HEK293 (cell line): ENCODE results near the gene HMGN3.

ENCODE experiments used
- GLI4 ChIP-seq: fragments of 450-650 bp; formaldehyde crosslinking; IDR thresholded peaks from 2 replicates; pipeline ENCODE4 v1.5.1; 2016; ENCODE audit warnings: missing biosample characterization, missing genetic modification characterization
- GLIS1 ChIP-seq: fragments of 450-650 bp; formaldehyde crosslinking; IDR thresholded peaks from 2 replicates; pipeline ENCODE4 v1.5.1; 2016; ENCODE audit warnings: missing biosample characterization, missing genetic modification characterization
- MEIS1 ChIP-seq: sonication (generic); formaldehyde crosslinking; IDR thresholded peaks from 2 replicates; pipeline ENCODE4 v1.8.1; 2022; ENCODE audit warnings: missing genetic modification reagents, mild to moderate bottlenecking, borderline replicate concordance
- PRDM6 ChIP-seq: fragments of 450-650 bp; formaldehyde crosslinking; IDR thresholded peaks from 2 replicates; pipeline ENCODE4 v1.5.1; 2017; ENCODE audit warnings: missing biosample characterization, missing genetic modification characterization
- SCRT2 ChIP-seq: fragments of 450-650 bp; formaldehyde crosslinking; IDR thresholded peaks from 2 replicates; pipeline ENCODE4 v1.5.1; 2016; ENCODE audit warnings: missing biosample characterization, missing genetic modification characterization
- SP2 ChIP-seq: fragments of 450-650 bp; formaldehyde crosslinking; IDR thresholded peaks from 2 replicates; pipeline ENCODE4 v1.5.1; 2016; ENCODE audit warnings: missing biosample characterization, missing genetic modification characterization
- SP3 ChIP-seq: fragments of 450-650 bp; formaldehyde crosslinking; IDR thresholded peaks from 2 replicates; pipeline ENCODE4 v1.5.1; 2016; ENCODE audit warnings: missing biosample characterization, missing genetic modification characterization
- ZBTB21 ChIP-seq: fragments of 450-650 bp; formaldehyde crosslinking; IDR thresholded peaks from 2 replicates; pipeline ENCODE4 v1.5.1; 2017; ENCODE audit warnings: missing biosample characterization, missing genetic modification characterization
- ZFHX2 ChIP-seq: fragments of 450-650 bp; formaldehyde crosslinking; conservative IDR thresholded peaks from 2 replicates; pipeline ENCODE4 v1.5.1; 2016; ENCODE audit warnings: missing biosample characterization, missing genetic modification characterization
- ZFP37 ChIP-seq: fragments of 450-650 bp; formaldehyde crosslinking; IDR thresholded peaks from 2 replicates; pipeline ENCODE4 v1.5.1; 2016; ENCODE audit warnings: missing biosample characterization, missing genetic modification characterization
- ZIC2 ChIP-seq: fragments of 450-650 bp; formaldehyde crosslinking; IDR thresholded peaks from 2 replicates; pipeline ENCODE4 v1.5.1; 2016; ENCODE audit warnings: missing biosample characterization, missing genetic modification characterization
- ZNF112 ChIP-seq: fragments of 450-650 bp; formaldehyde crosslinking; IDR thresholded peaks from 2 replicates; pipeline ENCODE4 v1.5.0; 2017; ENCODE audit warnings: missing biosample characterization, missing genetic modification characterization
- ZNF184 ChIP-seq: fragments of 450-650 bp; IDR thresholded peaks from 2 replicates; pipeline ENCODE4 v1.5.1; 2018; ENCODE audit warnings: missing biosample characterization, mild to moderate bottlenecking, missing genetic modification characterization
- ZNF266 ChIP-seq: fragments of 450-650 bp; formaldehyde crosslinking; IDR thresholded peaks from 2 replicates; pipeline ENCODE4 v1.5.1; 2016; ENCODE audit warnings: missing biosample characterization, missing genetic modification characterization, low read depth
- ZNF335 ChIP-seq: fragments of 450-650 bp; formaldehyde crosslinking; conservative IDR thresholded peaks from 2 replicates; pipeline ENCODE4 v1.5.1; 2016; ENCODE audit warnings: missing biosample characterization, missing genetic modification characterization
- ZNF362 ChIP-seq: fragments of 450-650 bp; formaldehyde crosslinking; IDR thresholded peaks from 2 replicates; pipeline ENCODE4 v1.5.1; 2016; ENCODE audit warnings: missing biosample characterization, missing genetic modification characterization
- ZNF433 ChIP-seq: fragments of 450-650 bp; formaldehyde crosslinking; IDR thresholded peaks from 2 replicates; pipeline ENCODE4 v1.5.1; 2016; ENCODE audit warnings: missing biosample characterization, missing genetic modification characterization, low read depth
- ZNF48 ChIP-seq: fragments of 450-650 bp; formaldehyde crosslinking; IDR thresholded peaks from 2 replicates; pipeline ENCODE4 v1.5.1; 2016; ENCODE audit warnings: missing biosample characterization, missing genetic modification characterization
- ZNF510 ChIP-seq: fragments of 450-650 bp; formaldehyde crosslinking; IDR thresholded peaks from 2 replicates; pipeline ENCODE4 v1.5.1; 2018; ENCODE audit warnings: mild to moderate bottlenecking, missing genetic modification characterization, missing biosample characterization; ENCODE audit not compliant: insufficient replicate concordance
- ZNF521 ChIP-seq: fragments of 450-650 bp; formaldehyde crosslinking; IDR thresholded peaks from 2 replicates; pipeline ENCODE4 v1.5.1; 2017; ENCODE audit warnings: missing biosample characterization, mild to moderate bottlenecking, missing genetic modification characterization
- ZNF555 ChIP-seq: fragments of 450-650 bp; formaldehyde crosslinking; conservative IDR thresholded peaks from 2 replicates; pipeline ENCODE4 v1.5.1; 2017; ENCODE audit warnings: missing biosample characterization, mild to moderate bottlenecking, missing genetic modification characterization, inconsistent platforms
- ZNF623 ChIP-seq: fragments of 450-650 bp; formaldehyde crosslinking; IDR thresholded peaks from 2 replicates; pipeline ENCODE4 v1.5.1; 2016; ENCODE audit warnings: missing biosample characterization, missing genetic modification characterization
- ZNF654 ChIP-seq: fragments of 450-650 bp; formaldehyde crosslinking; IDR thresholded peaks from 2 replicates; pipeline ENCODE4 v1.5.1; 2016; ENCODE audit warnings: low read depth, missing biosample characterization, missing genetic modification characterization
- ZNF677 ChIP-seq: fragments of 450-650 bp; IDR thresholded peaks from 2 replicates; pipeline ENCODE4 v1.5.0; 2018; ENCODE audit warnings: missing biosample characterization, mild to moderate bottlenecking, missing genetic modification characterization, moderate library complexity
- ZNF777 ChIP-seq: fragments of 450-650 bp; formaldehyde crosslinking; IDR thresholded peaks from 2 replicates; pipeline ENCODE4 v1.5.1; 2017; ENCODE audit warnings: missing biosample characterization, missing genetic modification characterization, borderline replicate concordance
- TF ChIP-seq, protein P1 (sequence below): fragments of 450-650 bp; formaldehyde crosslinking; IDR thresholded peaks from 2 replicates; pipeline ENCODE4 v1.5.1; 2016; ENCODE audit warnings: missing biosample characterization, missing genetic modification characterization
- TF ChIP-seq, protein P2 (sequence below): fragments of 450-650 bp; formaldehyde crosslinking; conservative IDR thresholded peaks from 2 replicates; pipeline ENCODE4 v1.5.1; 2016; ENCODE audit warnings: low read depth, missing biosample characterization, missing genetic modification characterization
- TF ChIP-seq, protein P3 (sequence below): fragments of 450-650 bp; formaldehyde crosslinking; IDR thresholded peaks from 2 replicates; pipeline ENCODE4 v1.5.1; 2016; ENCODE audit warnings: missing biosample characterization, missing genetic modification characterization

Gene HMGN3

DNA sequence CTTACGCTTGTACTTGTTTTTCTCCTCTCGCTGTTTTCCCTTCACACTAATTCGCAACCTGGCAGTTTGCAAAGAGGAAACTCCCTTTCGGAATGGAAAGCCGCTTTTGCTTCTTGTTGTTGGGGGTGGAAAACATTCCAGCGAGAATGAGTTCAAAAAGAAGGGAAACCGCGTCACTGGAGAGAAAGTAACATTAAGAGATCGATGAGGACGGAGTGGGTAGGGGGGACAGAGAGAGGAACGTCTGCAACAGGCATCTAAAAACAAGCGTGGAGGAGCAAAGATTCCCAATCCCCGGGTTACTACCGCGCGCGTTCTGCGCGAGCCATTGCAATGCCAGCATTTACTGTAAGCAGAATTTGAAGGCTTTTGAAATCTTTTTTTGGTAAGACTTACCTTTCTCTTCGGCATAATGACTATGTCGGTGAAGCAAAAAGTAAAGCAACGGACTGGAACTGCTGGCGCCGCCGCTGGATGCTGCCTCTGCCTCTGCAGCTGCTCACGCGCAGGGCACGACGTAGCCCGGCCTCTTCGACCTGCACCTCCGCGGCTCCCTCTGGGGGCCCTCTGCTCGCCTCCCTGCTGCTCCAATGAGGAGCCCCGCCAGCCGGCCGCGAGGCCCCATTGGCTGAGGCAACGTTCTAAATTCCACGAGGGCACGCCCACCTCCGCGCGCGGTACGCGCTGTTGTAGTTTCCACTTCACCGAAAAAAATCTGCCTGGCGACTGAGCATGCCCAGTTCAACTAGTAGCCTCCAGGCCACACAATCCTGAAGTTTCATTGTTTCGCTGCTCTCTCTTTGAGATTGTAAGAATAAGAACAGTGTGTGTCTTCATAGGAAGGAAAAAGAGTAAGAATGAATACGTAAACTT lies at the start of gene HMGN3 (continued):
- peak; percentile 90 for TF ChIP-seq ZNF335 (tag by site-specific recombination)
- TF ChIP-seq ZNF48 (tag by site-specific recombination), result no peak
- peak; percentile 59 for TF ChIP-seq SP3
- no peak for TF ChIP-seq ZNF777 (tag by site-specific recombination)
- TF ChIP-seq ZBTB21 (tag by site-specific recombination), result peak; percentile 22; the same call in 1 of the 2 replicates
- TF ChIP-seq ZNF555 (tag by site-specific recombination), result no peak
- TF ChIP-seq ZNF521 (tag by site-specific recombination), result no peak
- no peak for TF ChIP-seq ZNF654 (tag by site-specific recombination)
- TF ChIP-seq ZNF623, result no peak
- TF ChIP-seq ZNF510 (tag by site-specific recombination), result peak; percentile 99
- no peak for TF ChIP-seq ZNF266 (tag by site-specific recombination)
- peak; percentile 50; the same call in 1 of the 2 replicates for TF ChIP-seq ZIC2 (tag by site-specific recombination)
- TF ChIP-seq MEIS1, result no peak
- no peak; the same call in 1 of the 2 replicates for TF ChIP-seq ZNF433 (tag by site-specific recombination)
- TF ChIP-seq ZNF184 (tag by site-specific recombination), result no peak; the same call in 1 of the 2 replicates
- TF ChIP-seq GLI4, result no peak
- TF ChIP-seq GLIS1 (tag by site-specific recombination), result peak; percentile 53; the same call in 1 of the 2 replicates
- no peak for TF ChIP-seq ZFP37 (tag by site-specific recombination)
- TF ChIP-seq, protein P1, sequence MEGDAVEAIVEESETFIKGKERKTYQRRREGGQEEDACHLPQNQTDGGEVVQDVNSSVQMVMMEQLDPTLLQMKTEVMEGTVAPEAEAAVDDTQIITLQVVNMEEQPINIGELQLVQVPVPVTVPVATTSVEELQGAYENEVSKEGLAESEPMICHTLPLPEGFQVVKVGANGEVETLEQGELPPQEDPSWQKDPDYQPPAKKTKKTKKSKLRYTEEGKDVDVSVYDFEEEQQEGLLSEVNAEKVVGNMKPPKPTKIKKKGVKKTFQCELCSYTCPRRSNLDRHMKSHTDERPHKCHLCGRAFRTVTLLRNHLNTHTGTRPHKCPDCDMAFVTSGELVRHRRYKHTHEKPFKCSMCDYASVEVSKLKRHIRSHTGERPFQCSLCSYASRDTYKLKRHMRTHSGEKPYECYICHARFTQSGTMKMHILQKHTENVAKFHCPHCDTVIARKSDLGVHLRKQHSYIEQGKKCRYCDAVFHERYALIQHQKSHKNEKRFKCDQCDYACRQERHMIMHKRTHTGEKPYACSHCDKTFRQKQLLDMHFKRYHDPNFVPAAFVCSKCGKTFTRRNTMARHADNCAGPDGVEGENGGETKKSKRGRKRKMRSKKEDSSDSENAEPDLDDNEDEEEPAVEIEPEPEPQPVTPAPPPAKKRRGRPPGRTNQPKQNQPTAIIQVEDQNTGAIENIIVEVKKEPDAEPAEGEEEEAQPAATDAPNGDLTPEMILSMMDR (tag by site-specific recombination), result peak; percentile 66; the same call in 1 of the 2 replicates
- no peak for TF ChIP-seq ZNF112 (tag by site-specific recombination)
- no peak for TF ChIP-seq PRDM6 (tag by site-specific recombination)
- peak; percentile 95 for TF ChIP-seq SCRT2 (tag by site-specific recombination)
- TF ChIP-seq ZFHX2 (tag by site-specific recombination), result 0 out of 2 replicates have a peak, but pooled peaks have one; percentile 5
- no peak for TF ChIP-seq ZNF677
- TF ChIP-seq, protein P2, sequence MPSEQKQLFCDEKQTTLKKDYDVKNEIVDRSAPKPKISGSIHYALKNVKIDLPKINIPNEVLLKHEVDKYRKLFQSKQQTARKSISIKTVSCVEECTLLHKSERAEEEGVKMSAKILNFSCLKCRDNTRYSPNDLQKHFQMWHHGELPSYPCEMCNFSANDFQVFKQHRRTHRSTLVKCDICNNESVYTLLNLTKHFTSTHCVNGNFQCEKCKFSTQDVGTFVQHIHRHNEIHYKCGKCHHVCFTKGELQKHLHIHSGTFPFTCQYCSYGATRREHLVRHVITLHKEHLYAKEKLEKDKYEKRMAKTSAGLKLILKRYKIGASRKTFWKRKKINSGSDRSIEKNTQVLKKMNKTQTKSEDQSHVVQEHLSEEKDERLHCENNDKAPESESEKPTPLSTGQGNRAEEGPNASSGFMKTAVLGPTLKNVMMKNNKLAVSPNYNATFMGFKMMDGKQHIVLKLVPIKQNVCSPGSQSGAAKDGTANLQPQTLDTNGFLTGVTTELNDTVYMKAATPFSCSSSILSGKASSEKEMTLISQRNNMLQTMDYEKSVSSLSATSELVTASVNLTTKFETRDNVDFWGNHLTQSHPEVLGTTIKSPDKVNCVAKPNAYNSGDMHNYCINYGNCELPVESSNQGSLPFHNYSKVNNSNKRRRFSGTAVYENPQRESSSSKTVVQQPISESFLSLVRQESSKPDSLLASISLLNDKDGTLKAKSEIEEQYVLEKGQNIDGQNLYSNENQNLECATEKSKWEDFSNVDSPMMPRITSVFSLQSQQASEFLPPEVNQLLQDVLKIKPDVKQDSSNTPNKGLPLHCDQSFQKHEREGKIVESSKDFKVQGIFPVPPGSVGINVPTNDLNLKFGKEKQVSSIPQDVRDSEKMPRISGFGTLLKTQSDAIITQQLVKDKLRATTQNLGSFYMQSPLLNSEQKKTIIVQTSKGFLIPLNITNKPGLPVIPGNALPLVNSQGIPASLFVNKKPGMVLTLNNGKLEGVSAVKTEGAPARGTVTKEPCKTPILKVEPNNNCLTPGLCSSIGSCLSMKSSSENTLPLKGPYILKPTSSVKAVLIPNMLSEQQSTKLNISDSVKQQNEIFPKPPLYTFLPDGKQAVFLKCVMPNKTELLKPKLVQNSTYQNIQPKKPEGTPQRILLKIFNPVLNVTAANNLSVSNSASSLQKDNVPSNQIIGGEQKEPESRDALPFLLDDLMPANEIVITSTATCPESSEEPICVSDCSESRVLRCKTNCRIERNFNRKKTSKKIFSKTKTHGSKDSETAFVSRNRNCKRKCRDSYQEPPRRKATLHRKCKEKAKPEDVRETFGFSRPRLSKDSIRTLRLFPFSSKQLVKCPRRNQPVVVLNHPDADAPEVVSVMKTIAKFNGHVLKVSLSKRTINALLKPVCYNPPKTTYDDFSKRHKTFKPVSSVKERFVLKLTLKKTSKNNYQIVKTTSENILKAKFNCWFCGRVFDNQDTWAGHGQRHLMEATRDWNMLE (tag by site-specific recombination), result peak; percentile 8; the same call in 1 of the 2 replicates
- peak; percentile 94 for TF ChIP-seq ZNF362
- TF ChIP-seq, protein P3, sequence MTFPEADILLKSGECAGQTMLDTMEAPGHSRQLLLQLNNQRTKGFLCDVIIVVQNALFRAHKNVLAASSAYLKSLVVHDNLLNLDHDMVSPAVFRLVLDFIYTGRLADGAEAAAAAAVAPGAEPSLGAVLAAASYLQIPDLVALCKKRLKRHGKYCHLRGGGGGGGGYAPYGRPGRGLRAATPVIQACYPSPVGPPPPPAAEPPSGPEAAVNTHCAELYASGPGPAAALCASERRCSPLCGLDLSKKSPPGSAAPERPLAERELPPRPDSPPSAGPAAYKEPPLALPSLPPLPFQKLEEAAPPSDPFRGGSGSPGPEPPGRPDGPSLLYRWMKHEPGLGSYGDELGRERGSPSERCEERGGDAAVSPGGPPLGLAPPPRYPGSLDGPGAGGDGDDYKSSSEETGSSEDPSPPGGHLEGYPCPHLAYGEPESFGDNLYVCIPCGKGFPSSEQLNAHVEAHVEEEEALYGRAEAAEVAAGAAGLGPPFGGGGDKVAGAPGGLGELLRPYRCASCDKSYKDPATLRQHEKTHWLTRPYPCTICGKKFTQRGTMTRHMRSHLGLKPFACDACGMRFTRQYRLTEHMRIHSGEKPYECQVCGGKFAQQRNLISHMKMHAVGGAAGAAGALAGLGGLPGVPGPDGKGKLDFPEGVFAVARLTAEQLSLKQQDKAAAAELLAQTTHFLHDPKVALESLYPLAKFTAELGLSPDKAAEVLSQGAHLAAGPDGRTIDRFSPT (tag by site-specific recombination), result no peak
- TF ChIP-seq SP2, result peak; percentile 96
